Nephron progenitor cell (in vitro differentiated cells): ENCODE data around the gene BRMS1.
A peak's percentile ranks its signal among the peaks of the same experiment; 100 is the strongest.
"Not testable (repeated sequence)": the region's sequence is repeated elsewhere in the genome, so short reads cannot be mapped to it uniquely, and the experiment has no call there.

Experiments
- DNase-seq: peaks from one replicate; pipeline ENCODE4 v3.0.0; 2021
- H3K27ac Mint-ChIP-seq: 2 replicates; pipeline ENCODE4 v1.8.0; 2021; ENCODE audit warnings: mild to moderate bottlenecking, moderate library complexity, mixed read lengths
- H3K27me3 Mint-ChIP-seq: 2 replicates; pipeline ENCODE4 v1.8.0; 2021; ENCODE audit warnings: mild to moderate bottlenecking, low read depth, mixed read lengths; ENCODE audit not compliant: poor library complexity
- H3K36me3 Mint-ChIP-seq: 2 replicates; pipeline ENCODE4 v1.8.0; 2021; ENCODE audit warnings: low read depth, mixed read lengths
- H3K4me1 Mint-ChIP-seq: 2 replicates; pipeline ENCODE4 v1.8.0; 2021; ENCODE audit warnings: mixed read lengths
- H3K4me3 Mint-ChIP-seq: 2 replicates; pipeline ENCODE4 v1.8.0; 2021; ENCODE audit warnings: mild to moderate bottlenecking, moderate library complexity, mixed read lengths
- H3K9me3 Mint-ChIP-seq: 2 replicates; pipeline ENCODE4 v1.8.0; 2021; ENCODE audit warnings: mild to moderate bottlenecking, moderate library complexity, mixed read lengths
- CTCF ChIP-seq: fragments of 200-600 bp; sonication (generic); IDR thresholded peaks from 2 replicates; pipeline ENCODE4 v1.5.0; 2021; ENCODE audit warnings: antibody characterized with exemption

The BRMS1 gene

GRCh38 chr11:66311470-66311964, 33.4 kb downstream of the BRMS1 start:
- TF ChIP-seq CTCF = peak; percentile 82
- Mint-ChIP-seq H3K4me1 (peaks cover 38% of the 10 kb centered on the region), H3K27ac (peak overlapping the region; percentile 99), H3K27me3 (peaks cover 22% of the 10 kb centered on the region), H3K36me3 (no peaks in the 10 kb centered on the region), H3K9me3 (no peaks in the 10 kb centered on the region), H3K4me3 (peak overlapping the region; percentile 88)
- DNase-seq = no peak

GRCh38 chr11:66310803-66311440, 34.0 kb downstream of the BRMS1 start:
- peaks cover 22% of the 10 kb centered on the region for H3K27me3 Mint-ChIP-seq
- H3K36me3 Mint-ChIP-seq, DNase-seq, H3K4me3 Mint-ChIP-seq, H3K9me3 Mint-ChIP-seq, H3K27ac Mint-ChIP-seq: not testable (repeated sequence)
- H3K4me1 Mint-ChIP-seq = peaks cover 35% of the 10 kb centered on the region

- peaks cover 29% of the 10 kb centered on the region for H3K4me1 Mint-ChIP-seq
- H3K4me3 Mint-ChIP-seq = no peak overlapping the region
- no peaks in the 10 kb centered on the region for H3K9me3 Mint-ChIP-seq
- no peak overlapping the region for H3K27ac Mint-ChIP-seq
- no peak for DNase-seq
- H3K36me3 Mint-ChIP-seq = no peaks in the 10 kb centered on the region
- H3K27me3 Mint-ChIP-seq = peaks cover 23% of the 10 kb centered on the region
- no peak for TF ChIP-seq CTCF
Observed at GRCh38 chr11:66310324-66310723, 34.6 kb downstream of the BRMS1 start.

GRCh38 chr11:66309475-66309874, 35.4 kb downstream of the BRMS1 start:
- DNase-seq = no peak
- TF ChIP-seq CTCF = no peak
- H3K36me3 Mint-ChIP-seq = no peaks in the 10 kb centered on the region
- H3K27ac Mint-ChIP-seq = no peak overlapping the region
- H3K9me3 Mint-ChIP-seq = no peaks in the 10 kb centered on the region
- H3K27me3 Mint-ChIP-seq = peaks cover 30% of the 10 kb centered on the region
- H3K4me1 Mint-ChIP-seq = peaks cover 22% of the 10 kb centered on the region
- H3K4me3 Mint-ChIP-seq = no peak overlapping the region

GRCh38 chr11:66302656-66303055, 42.2 kb downstream of the BRMS1 start:
- H3K4me1 Mint-ChIP-seq = peaks cover 7% of the 10 kb centered on the region
- peaks cover 39% of the 10 kb centered on the region for H3K27me3 Mint-ChIP-seq
- no peaks in the 10 kb centered on the region for H3K36me3 Mint-ChIP-seq
- no peak overlapping the region for H3K4me3 Mint-ChIP-seq
- DNase-seq = no peak
- peak overlapping the region; percentile 78 for H3K27ac Mint-ChIP-seq
- H3K9me3 Mint-ChIP-seq = no peaks in the 10 kb centered on the region
- no peak for TF ChIP-seq CTCF

- no peak overlapping the region for H3K4me3 Mint-ChIP-seq
- no peak overlapping the region for H3K27ac Mint-ChIP-seq
- peaks cover 7% of the 10 kb centered on the region for H3K4me1 Mint-ChIP-seq
Observed at GRCh38 chr11:66299186-66299585, 45.7 kb downstream of the BRMS1 start.

More at GRCh38 chr11:66299186-66299585, 45.7 kb downstream of the BRMS1 start:
- no peak for DNase-seq
- Mint-ChIP-seq H3K36me3 (no peaks in the 10 kb centered on the region), H3K9me3 (no peaks in the 10 kb centered on the region), H3K27me3 (peaks cover 49% of the 10 kb centered on the region)
- TF ChIP-seq CTCF = no peak
